Mesenchymal stem cell (in vitro differentiated cells and primary cell): ENCODE results near the gene IFITM1.

Source experiments
- DNase-seq: peaks from one replicate; pipeline ENCODE4 v3.0.0-alpha.2; 2013
- H2AFZ ChIP-seq: one replicate; pipeline ENCODE4 v1.6.1; 2013; ENCODE audit warnings: low read depth, mild to moderate bottlenecking, control low read depth, inconsistent platforms, low read length, moderate library complexity
- H2AK5ac ChIP-seq: 2 replicates; pipeline ENCODE4 v1.6.1; 2013; ENCODE audit warnings: low read length, moderate library complexity, mild to moderate bottlenecking, inconsistent platforms; ENCODE audit not compliant: severe bottlenecking
- H2BK120ac ChIP-seq: one replicate; pipeline ENCODE4 v1.6.1; 2013; ENCODE audit warnings: low read depth, mild to moderate bottlenecking, inconsistent platforms, low read length, moderate library complexity
- H2BK12ac ChIP-seq, 2 experiments: one replicate each; pipeline ENCODE4 v1.6.1; 2013; ENCODE audit warnings: inconsistent platforms in 2 of 2, low read length in 2 of 2, mild to moderate bottlenecking in 2 of 2, moderate library complexity in 2 of 2, control low read depth in 1 of 2
- H2BK15ac ChIP-seq: one replicate; pipeline ENCODE4 v1.6.1; 2013; ENCODE audit warnings: mild to moderate bottlenecking, low read depth, inconsistent platforms; ENCODE audit not compliant: poor library complexity, severe bottlenecking
- H2BK5ac ChIP-seq: 2 replicates; pipeline ENCODE4 v1.6.1; 2013; ENCODE audit warnings: low read depth, mild to moderate bottlenecking, low read length, control low read depth, inconsistent platforms; ENCODE audit not compliant: poor library complexity, severe bottlenecking
- H3K14ac ChIP-seq, 2 experiments: one replicate each; pipeline ENCODE4 v1.6.1; 2013; ENCODE audit warnings: inconsistent platforms in 2 of 2, low read length in 2 of 2, control low read depth in 1 of 2, mild to moderate bottlenecking in 1 of 2, moderate library complexity in 1 of 2
- H3K18ac ChIP-seq, 2 experiments: one replicate each; pipeline ENCODE4 v1.6.1; 2013; ENCODE audit warnings: inconsistent platforms in 2 of 2, low read length in 2 of 2, control low read depth in 1 of 2, low read depth in 1 of 2, mild to moderate bottlenecking in 1 of 2
- H3K23ac ChIP-seq, 2 experiments: one replicate each; pipeline ENCODE4 v1.6.1; 2013; ENCODE audit warnings: inconsistent platforms in 2 of 2, low read length in 2 of 2, mild to moderate bottlenecking in 2 of 2, moderate library complexity in 2 of 2, control low read depth in 1 of 2
- H3K27ac ChIP-seq: 2 replicates; pipeline ENCODE4 v1.5.1; 2013; ENCODE audit warnings: mild to moderate bottlenecking, moderate library complexity, low read length, control low read depth, inconsistent platforms; ENCODE audit not compliant: poor library complexity, severe bottlenecking
- H3K27me3 ChIP-seq, 2 experiments: 2 replicates each; pipeline versions ENCODE4 v1.6.1 to v1.7.0; 2013; ENCODE audit warnings: low read length in 2 of 2, mild to moderate bottlenecking in 2 of 2, moderate library complexity in 2 of 2, control low read depth in 1 of 2, inconsistent platforms in 1 of 2; ENCODE audit not compliant: control insufficient read depth in 1 of 2, insufficient read depth in 1 of 2
- H3K36me3 ChIP-seq, 2 experiments: 2 replicates each; pipeline versions ENCODE4 v1.6.1 to v1.7.0; 2013; ENCODE audit warnings: low read length in 2 of 2, control low read depth in 1 of 2, inconsistent platforms in 1 of 2, low read depth in 1 of 2, mild to moderate bottlenecking in 1 of 2; ENCODE audit not compliant: insufficient read depth in 2 of 2, control insufficient read depth in 1 of 2
- H3K4ac ChIP-seq, 2 experiments: one replicate each; pipeline ENCODE4 v1.6.1; 2013; ENCODE audit warnings: inconsistent platforms in 2 of 2, low read length in 2 of 2, mild to moderate bottlenecking in 2 of 2, moderate library complexity in 2 of 2, control low read depth in 1 of 2, low read depth in 1 of 2
- H3K4me1 ChIP-seq: 2 replicates; pipeline ENCODE4 v1.6.1; 2013; ENCODE audit warnings: low read depth, low read length, control low read depth; ENCODE audit not compliant: control insufficient read depth, insufficient read depth
- H3K4me2 ChIP-seq: 2 replicates; pipeline ENCODE4 v1.6.1; 2013; ENCODE audit warnings: low read length, mild to moderate bottlenecking, inconsistent platforms; ENCODE audit not compliant: poor library complexity, severe bottlenecking
- H3K4me3 ChIP-seq, 2 experiments: 2 replicates each; pipeline versions ENCODE4 v1.5.1 to v1.7.0; 2013; ENCODE audit warnings: low read length in 2 of 2, mild to moderate bottlenecking in 2 of 2, control low read depth in 1 of 2, low read depth in 1 of 2; ENCODE audit not compliant: insufficient read depth in 1 of 2
- H3K79me1 ChIP-seq: replicated peaks from 2 replicates; pipeline ENCODE4 v1.6.1; 2013; ENCODE audit warnings: mild to moderate bottlenecking, control low read depth, low read length, inconsistent platforms; ENCODE audit not compliant: poor library complexity, severe bottlenecking
- H3K9ac ChIP-seq: 2 replicates; pipeline ENCODE4 v1.7.0; 2013; ENCODE audit warnings: mild to moderate bottlenecking, low read length, moderate library complexity
- H3K9me3 ChIP-seq: 2 replicates; pipeline ENCODE4 v1.7.0; 2013; ENCODE audit warnings: mild to moderate bottlenecking, low read length; ENCODE audit not compliant: control insufficient read depth
- H4K8ac ChIP-seq: one replicate; pipeline ENCODE4 v1.6.1; 2013; ENCODE audit warnings: inconsistent platforms, mild to moderate bottlenecking, low read length, moderate library complexity
- H4K91ac ChIP-seq: one replicate; pipeline ENCODE4 v1.6.1; 2013; ENCODE audit warnings: mild to moderate bottlenecking, low read length, inconsistent platforms
- WGBS: methylation state at CpG from one replicate; pipeline ENCODE4 v1.1.7; 2013; ENCODE audit warnings: mixed read lengths; 5-methylcytosine and 5-hydroxymethylcytosine counted together

Gene IFITM1

DNA sequence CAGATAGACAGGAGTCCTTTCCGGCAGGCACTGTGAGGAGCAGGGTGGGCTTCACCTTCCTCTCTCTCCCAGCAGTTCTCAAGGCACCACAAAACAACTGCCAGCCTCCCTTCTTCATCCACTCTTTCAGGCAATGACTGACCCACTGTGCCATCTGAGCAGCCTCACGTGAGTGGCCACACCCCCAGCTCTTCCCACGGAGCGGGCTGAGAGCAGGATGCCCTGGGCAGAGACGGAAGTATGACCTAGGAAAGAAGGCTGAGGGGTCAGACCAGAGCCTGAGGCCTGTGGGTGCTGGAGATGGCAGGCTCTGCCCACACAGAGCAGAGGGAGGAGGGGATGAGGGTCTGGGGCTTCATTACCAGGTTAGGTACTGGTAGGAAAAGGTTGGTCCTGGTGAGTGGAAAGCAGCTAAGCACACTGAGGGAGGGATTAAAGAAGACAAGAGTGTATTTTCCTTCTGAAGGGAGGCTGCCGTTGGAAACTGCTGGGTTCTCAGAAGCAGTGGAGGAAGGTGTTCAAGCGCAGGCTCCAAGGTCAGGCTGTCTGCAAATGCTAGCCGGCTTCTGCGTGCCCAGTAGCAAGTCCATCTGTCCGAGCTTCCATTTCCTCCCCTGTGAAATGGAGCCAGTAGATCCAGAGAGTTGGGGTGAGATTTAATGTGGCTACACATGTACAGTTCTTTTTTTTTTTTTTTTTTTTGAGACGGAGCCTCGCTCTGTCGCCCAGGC lies 31.0 kb upstream of the IFITM1 start:
- no peaks in the 10 kb centered on the region for H3K79me1 ChIP-seq

DNA sequence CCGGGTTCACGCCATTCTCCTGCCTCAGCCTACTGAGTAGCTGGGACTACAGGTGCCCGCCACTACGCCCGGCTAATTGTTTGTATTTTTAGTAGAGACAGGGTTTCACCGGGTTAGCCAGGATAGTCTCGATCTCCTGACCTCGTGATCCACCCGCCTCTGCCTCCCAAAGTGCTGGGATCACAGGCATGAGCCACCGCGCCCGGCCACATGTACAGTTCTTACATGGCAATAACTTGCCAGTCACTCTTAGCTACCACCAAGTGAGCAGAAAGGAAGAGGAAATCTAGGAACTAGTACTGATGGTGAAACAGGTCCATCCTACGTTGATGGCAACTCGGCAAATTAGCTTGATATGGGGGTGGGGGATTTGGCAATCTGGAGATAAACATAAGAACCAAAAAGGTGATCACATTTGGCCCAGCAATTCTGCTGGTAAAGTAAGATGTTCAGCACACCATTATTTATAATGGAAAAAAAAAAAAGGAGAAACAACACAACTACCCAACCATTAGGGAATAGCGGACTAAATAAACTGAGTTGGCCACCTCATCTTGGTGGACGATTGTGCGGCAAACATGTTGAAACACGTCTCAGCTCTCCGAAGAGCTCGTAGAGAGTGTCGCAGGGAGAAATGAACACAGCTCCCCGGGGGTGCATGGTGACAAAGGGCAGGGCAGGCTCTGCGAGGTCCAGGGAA lies 30.3 kb upstream of the IFITM1 start:
- no peak overlapping the region for H2BK12ac ChIP-seq
- no peak overlapping the region for H3K23ac ChIP-seq
- H4K91ac ChIP-seq = no peak overlapping the region
- peaks cover 12% of the 10 kb centered on the region for H3K4me1 ChIP-seq
- no peaks in the 10 kb centered on the region for H3K79me1 ChIP-seq
- no peak overlapping the region for H3K4ac ChIP-seq
- no peak overlapping the region for H2AK5ac ChIP-seq
- no peak overlapping the region for H2BK15ac ChIP-seq
- no peak overlapping the region for H2BK5ac ChIP-seq
- no peak for DNase-seq
- no peak overlapping the region for H2AFZ ChIP-seq
- no peak overlapping the region for H2BK120ac ChIP-seq
- peaks cover 20 to 91% of the 10 kb centered on the region in 2 experiments for H3K27me3 ChIP-seq
- H3K14ac ChIP-seq = no peak overlapping the region
- H3K4me3 ChIP-seq = no peak overlapping the region
- 84% methylated on average over 21 of the region's 23 CpGs for WGBS
- H3K9me3 ChIP-seq = no peaks in the 10 kb centered on the region
- H4K8ac ChIP-seq = no peak overlapping the region
- H3K4me2 ChIP-seq = no peak overlapping the region
- no peak overlapping the region for H3K18ac ChIP-seq
- H3K27ac ChIP-seq = no peak overlapping the region
- H3K36me3 ChIP-seq = no peaks in the 10 kb centered on the region
- no peak overlapping the region for H3K9ac ChIP-seq

More for the DNA sequence above, 31.0 kb upstream of the IFITM1 start:
- no peak overlapping the region for H4K91ac ChIP-seq
- H2AK5ac ChIP-seq = no peak overlapping the region
- no peak overlapping the region for H3K4me3 ChIP-seq
- H2BK12ac ChIP-seq = no peak overlapping the region
- no peak overlapping the region for H2AFZ ChIP-seq
- no peak overlapping the region for H2BK120ac ChIP-seq
- peaks cover 15 to 92% of the 10 kb centered on the region in 2 experiments for H3K27me3 ChIP-seq
- H2BK15ac ChIP-seq = no peak overlapping the region
- H3K36me3 ChIP-seq = no peaks in the 10 kb centered on the region
- H3K4me1 ChIP-seq = peaks cover 5% of the 10 kb centered on the region
- no peaks in the 10 kb centered on the region for H3K9me3 ChIP-seq
- no peak overlapping the region for H2BK5ac ChIP-seq
- H3K27ac ChIP-seq = no peak overlapping the region
- no peak overlapping the region for H3K4ac ChIP-seq
- H3K18ac ChIP-seq = no peak overlapping the region
- no peak overlapping the region for H3K14ac ChIP-seq
- H3K23ac ChIP-seq = no peak overlapping the region
- 81% methylated on average over 10 of the region's 13 CpGs for WGBS
- no peak for DNase-seq
- H4K8ac ChIP-seq = no peak overlapping the region
- no peak overlapping the region for H3K9ac ChIP-seq
- H3K4me2 ChIP-seq = no peak overlapping the region

DNA sequence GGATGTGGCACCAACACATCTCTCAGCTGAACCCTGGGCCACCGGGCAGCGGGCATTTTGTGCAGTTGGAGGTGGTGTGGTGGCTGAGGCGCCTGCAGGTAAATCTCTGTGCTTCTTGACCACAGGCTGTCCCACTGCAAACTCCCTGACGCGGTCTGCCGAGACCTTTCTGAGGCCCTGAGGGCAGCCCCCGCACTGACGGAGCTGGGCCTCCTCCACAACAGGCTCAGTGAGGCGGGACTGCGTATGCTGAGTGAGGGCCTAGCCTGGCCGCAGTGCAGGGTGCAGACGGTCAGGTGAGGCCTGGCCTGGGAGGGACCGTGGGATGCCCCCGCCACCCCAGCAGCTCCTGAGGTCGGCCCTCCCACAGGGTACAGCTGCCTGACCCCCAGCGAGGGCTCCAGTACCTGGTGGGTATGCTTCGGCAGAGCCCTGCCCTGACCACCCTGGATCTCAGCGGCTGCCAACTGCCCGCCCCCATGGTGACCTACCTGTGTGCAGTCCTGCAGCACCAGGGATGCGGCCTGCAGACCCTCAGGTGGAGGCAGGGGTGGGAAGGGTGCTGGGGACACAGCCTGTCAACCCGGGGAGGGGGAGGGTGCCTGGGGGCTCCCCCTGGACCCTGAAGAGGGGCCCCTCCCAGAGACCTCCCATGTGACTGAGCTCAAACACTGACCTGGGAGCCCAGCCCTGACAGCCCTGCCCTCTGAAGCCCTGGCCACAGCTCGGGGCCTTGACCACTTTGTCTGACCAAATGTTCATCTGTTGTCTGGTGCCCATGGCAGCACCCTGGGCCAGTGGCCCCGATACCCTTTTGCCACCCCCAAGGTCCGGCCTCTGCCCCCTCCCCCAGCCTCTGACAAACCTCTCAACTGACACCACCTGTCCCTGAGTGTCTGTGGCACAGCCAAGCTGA lies 29.5 kb upstream of the IFITM1 start:
- Histone ChIP-seq H3K36me3 (no peaks in the 10 kb centered on the region), H2BK12ac (no peak overlapping the region), H3K79me1 (no peaks in the 10 kb centered on the region), H2BK15ac (no peak overlapping the region), H3K23ac (no peak overlapping the region), H2AFZ (no peak overlapping the region), H2AK5ac (no peak overlapping the region), H3K4ac (no peak overlapping the region), H2BK120ac (no peak overlapping the region), H4K91ac (peak overlapping the region; percentile 36), H3K4me3 (no peak overlapping the region), H3K27me3 (peaks cover 20 to 83% of the 10 kb centered on the region in 2 experiments), H3K4me1 (peaks cover 12% of the 10 kb centered on the region), H3K4me2 (no peak overlapping the region), H3K9me3 (no peaks in the 10 kb centered on the region), H2BK5ac (no peak overlapping the region), H3K18ac (no peak overlapping the region), H4K8ac (no peak overlapping the region), H3K14ac (peak overlapping the region in 1 of 2 experiments; percentile 44), H3K9ac (no peak overlapping the region), H3K27ac (no peak overlapping the region)
- DNase-seq = no peak
- 89% methylated on average over 23 of the region's 24 CpGs for WGBS
